HG03432 (cell line): Measurements from ENCODE around the gene ZMYM3.

Source experiments
- ATAC-seq: cut with Tn5 transposase; IDR thresholded peaks from one replicate; pipeline ENCODE4 v1.9.1; 2021; ENCODE audit warnings: mild to moderate bottlenecking, moderate library complexity; ENCODE audit not compliant: unreplicated experiment

The ZMYM3 gene

DNA sequence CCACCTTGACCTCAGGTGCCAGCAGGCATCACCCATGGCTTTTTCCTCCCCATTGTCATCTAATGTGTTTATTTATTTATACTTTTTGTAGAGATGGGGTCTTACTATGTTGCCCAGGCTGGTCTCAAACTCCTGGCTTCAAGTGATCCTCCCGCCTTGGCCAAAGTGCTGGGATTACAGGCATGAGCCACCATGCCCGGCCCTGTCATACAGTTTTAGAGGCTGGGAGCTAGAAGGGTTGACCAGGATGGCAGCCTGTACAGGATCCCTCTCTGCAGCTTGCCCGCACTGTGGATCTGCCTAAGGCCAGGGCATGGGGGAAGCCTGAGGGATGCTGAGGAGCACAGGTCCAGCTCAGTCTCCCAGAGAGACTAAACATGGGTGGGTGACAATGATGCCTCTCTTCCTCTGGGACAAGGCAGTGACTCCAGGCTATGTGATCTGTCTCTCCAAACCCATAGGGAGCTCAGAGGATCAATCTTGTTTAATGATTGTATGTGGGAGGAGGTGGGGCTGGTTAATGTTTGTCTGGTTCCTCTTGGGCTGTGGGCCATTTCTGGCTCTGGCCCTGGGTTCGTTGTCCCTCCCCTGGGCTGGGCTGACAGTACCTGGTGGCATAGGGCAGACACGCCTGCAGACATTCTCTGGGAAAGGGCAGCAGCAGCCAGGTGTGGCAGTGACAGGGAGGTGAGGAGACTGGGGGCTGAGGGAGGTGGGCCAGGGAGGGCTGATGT is 39.2 kb downstream of the ZMYM3 start:
- no peak for ATAC-seq

DNA sequence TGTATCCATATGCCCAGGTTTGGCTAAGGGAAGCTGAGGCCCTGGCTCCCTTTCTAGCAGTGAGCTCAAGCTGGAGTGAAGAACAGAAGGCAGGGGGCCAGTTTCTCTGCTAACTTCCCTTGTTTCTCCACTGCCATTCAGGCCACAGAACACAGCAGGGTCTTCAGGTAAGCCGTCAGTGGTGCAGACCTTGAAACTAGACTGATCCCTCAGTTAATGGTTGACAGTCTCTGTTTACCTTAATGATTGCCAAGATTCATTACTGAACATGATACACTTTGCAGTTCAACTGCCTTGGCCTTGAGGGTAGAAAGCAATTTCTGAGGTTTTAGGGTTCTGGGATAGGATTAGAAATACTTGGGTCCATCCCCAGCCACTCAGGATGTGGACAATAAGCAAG is 39.8 kb downstream of the ZMYM3 start:
- no peak for ATAC-seq

DNA sequence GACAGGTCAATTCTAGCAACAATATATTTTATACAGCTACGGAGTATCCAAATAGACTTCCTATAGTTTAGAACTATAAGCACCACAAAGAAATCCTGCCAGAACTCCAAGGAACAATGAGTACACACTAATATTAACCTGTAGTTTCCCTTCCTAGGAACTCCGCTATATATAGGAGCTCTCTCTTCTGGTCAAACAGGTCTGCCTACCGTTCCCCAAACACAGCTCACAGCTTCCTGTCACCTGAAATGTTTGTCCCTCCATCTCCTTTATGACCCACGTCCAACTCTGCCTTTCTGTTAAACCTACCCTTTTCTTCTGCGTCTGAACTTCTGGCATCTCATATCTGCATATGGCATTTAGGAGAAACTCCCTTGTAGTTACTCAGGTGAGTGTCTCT is 41.4 kb downstream of the ZMYM3 start:
- no peak for ATAC-seq

DNA sequence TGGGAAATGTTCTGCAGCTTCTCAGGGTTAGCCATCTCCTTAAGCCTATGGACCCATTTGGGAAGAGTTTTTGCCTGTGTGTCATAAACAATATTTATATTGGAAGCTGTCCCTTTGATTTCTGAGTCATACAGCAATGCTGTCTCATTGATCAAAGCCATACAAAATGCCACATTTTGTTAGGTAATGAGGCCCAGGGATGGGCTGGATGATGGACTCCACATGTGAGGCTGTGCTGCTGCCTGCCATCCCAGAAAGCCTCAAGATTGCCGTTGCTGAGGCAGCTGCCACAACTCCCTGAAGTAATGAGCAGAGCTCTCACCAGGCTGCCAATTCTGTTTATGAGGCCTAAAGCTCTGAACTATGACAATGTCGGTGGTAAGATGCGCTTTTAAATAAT is 43.1 kb downstream of the ZMYM3 start:
- ATAC-seq = no peak

DNA sequence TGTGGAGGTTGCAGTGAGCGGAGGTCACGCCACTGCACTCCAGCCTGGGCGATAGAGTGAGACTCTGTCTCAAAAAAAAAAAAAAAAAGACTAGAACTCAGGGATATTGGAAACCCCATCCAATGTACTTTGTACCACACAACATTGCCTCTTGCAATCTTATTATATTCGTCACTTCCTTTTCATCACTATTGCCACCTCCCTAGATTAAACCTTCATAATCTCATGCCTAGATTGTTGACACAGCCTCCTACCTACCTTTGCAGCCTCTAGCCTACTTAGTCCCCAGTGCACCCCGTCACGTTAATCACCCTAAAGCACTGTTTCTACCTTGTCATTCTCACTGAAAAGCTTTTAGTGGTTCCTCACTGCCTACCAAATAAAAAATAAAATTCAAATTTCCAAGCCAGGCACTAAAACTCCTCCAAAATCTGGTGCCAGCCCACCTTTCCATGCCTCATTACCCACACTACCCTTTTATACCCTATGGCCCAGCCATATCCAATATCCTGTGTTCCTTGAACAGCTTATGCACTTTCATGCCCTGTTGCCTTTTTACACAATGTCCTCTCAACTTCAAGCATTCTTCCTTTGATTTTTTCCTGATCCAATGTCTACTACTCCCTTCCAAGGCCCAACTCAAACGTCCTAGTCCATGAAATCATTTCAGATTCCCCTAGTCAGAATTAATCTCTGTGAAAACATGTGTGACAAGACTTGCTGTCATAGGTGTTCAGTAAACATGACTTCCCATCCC is 54.5 kb downstream of the ZMYM3 start:
- no peak for ATAC-seq

DNA sequence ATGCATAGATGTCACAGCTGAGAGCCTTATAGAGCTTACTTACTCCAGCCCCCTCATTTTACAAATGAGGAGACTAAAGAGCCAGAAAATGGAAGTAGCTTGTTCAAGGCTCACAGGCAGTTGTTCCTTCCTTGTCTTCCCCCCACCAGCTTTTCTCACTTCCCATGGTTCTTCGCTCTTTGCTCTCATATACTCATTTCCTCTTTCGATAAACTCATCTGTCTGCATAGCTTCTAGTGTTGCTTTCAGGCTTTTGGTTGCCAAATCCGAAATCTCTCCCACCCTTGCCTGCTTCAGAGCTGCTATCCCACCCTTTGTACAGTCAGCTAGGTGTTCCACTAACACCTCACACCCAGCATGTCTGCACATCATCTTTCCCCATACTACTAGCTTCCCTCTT is 55.9 kb downstream of the ZMYM3 start:
- ATAC-seq = peak; percentile 86

DNA sequence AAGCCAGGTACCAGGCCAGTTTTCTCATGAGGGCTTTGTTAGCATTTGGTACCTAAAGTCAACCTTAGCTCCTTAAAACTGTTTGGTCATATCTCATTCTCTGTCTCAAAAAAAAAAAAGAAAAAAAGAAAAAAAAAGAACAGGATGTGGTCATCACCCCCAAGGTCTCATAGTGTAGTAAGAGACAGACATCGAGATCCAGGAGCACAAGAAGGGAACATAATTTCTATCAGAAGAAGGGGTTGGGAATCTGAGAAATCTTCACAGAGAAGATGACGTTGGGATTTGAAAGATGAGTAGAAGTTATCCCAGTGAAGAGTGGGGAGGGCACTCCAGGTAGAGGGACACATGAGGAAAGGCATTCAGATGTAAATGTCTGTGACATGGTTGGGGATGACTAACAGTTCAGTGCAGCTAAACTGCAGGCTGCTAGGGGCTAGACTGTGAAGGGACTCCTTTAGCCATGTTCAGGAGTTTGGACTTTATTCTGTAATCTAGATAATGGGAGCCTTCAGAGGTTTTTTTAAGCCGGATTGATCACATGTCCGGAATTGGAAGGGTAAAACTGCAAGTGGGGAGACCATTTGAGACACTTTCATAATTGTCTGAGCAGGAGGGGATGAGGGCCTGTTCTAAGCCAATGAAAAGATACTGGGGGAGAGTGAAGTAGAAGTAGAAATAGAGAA is 57.8 kb downstream of the ZMYM3 start:
- ATAC-seq = peak; percentile 59

DNA sequence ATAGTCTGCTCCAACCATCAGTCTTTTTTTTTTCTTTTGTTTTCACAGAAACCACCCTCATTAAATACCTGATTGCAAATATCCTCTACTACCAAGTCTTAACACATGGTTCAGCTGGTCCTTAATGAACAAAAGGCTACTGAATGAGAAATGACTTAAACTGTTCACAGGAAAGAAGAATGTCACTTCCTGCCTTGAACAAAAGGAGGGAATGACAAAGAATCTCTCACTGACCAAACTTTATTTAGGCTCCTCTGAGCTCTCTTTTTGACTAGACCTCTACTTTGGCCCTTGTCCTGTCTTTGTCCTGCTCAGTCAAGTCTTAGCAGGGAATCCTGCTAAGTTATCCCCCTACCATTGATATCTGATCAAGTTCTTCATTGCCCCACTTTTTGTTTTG is 62.7 kb downstream of the ZMYM3 start:
- no peak for ATAC-seq
